GM23338 (cell line): ENCODE results near the gene TMEM92. TPM values are rescaled to one million over a fixed set of nuclear protein-coding genes. Genes with fewer than 3 reads are reported as not detected.

Experiments
- ATAC-seq: fragments of 200-7000 bp; cut with Tn5 transposase; 3 replicates; pipeline ENCODE4 v1.9.1; 2020
- DNase-seq: peaks from one replicate; pipeline ENCODE4 v3.0.0-alpha.2; 2015; ENCODE audit warnings: low spot score
- H2AFZ ChIP-seq: fragments of 200-600 bp; sonication (generic); 2 replicates; pipeline ENCODE4 v1.8.0; 2016; ENCODE audit warnings: antibody characterized with exemption, mild to moderate bottlenecking, moderate library complexity
- H3F3A ChIP-seq: fragments of 200-600 bp; sonication (generic); replicated peaks from 2 replicates; pipeline ENCODE4 v1.8.0; 2017; ENCODE audit warnings: antibody characterized with exemption, mixed run types, low read depth
- H3K27ac ChIP-seq: fragments of 200-600 bp; sonication (generic); 2 replicates; pipeline ENCODE4 v1.6.1; 2016; ENCODE audit warnings: low read depth
- H3K27me3 ChIP-seq: fragments of 200-600 bp; sonication (generic); 2 replicates; pipeline ENCODE4 v1.8.0; 2016; ENCODE audit warnings: mild to moderate bottlenecking, mixed run types, moderate library complexity; ENCODE audit not compliant: insufficient read depth
- H3K36me3 ChIP-seq: fragments of 200-600 bp; sonication (generic); 2 replicates; pipeline ENCODE4 v1.8.0; 2016; ENCODE audit warnings: mild to moderate bottlenecking; ENCODE audit not compliant: insufficient read depth
- H3K4me1 ChIP-seq: fragments of 200-600 bp; sonication (generic); 2 replicates; pipeline ENCODE4 v1.8.0; 2016; ENCODE audit warnings: mild to moderate bottlenecking, moderate library complexity; ENCODE audit not compliant: insufficient read depth
- H3K4me2 ChIP-seq: fragments of 200-600 bp; sonication (generic); 2 replicates; pipeline ENCODE4 v1.7.1; 2017; ENCODE audit warnings: mixed run types
- H3K4me3 ChIP-seq: fragments of 200-600 bp; sonication (generic); 2 replicates; pipeline ENCODE4 v1.6.1; 2016; ENCODE audit warnings: mixed run types
- H3K79me2 ChIP-seq: fragments of 200-600 bp; sonication (generic); replicated peaks from 2 replicates; pipeline ENCODE4 v1.8.0; 2017; ENCODE audit warnings: mild to moderate bottlenecking; ENCODE audit not compliant: insufficient read depth
- H3K9me2 ChIP-seq: fragments of 200-600 bp; sonication (generic); 2 replicates; pipeline ENCODE4 v1.8.0; 2017; ENCODE audit not compliant: insufficient read depth
- H4K20me1 ChIP-seq: fragments of 200-600 bp; sonication (generic); replicated peaks from 2 replicates; pipeline ENCODE4 v1.8.0; 2017; ENCODE audit warnings: mild to moderate bottlenecking; ENCODE audit not compliant: insufficient read depth
- H3K27ac Mint-ChIP-seq: 2 replicates; pipeline ENCODE4 v1.8.0; 2020; ENCODE audit warnings: inconsistent platforms, mild to moderate bottlenecking, moderate library complexity, mixed read lengths
- H3K27me3 Mint-ChIP-seq: 3 replicates; pipeline ENCODE4 v1.8.0; 2022; ENCODE audit warnings: low read depth, mild to moderate bottlenecking, moderate library complexity, mixed read lengths, inconsistent platforms; ENCODE audit not compliant: insufficient read depth, poor library complexity
- H3K36me3 Mint-ChIP-seq: 3 replicates; pipeline ENCODE4 v1.8.0; 2021; ENCODE audit warnings: low read depth, mild to moderate bottlenecking, inconsistent platforms, moderate library complexity, mixed read lengths
- H3K4me1 Mint-ChIP-seq: 3 replicates; pipeline ENCODE4 v1.8.0; 2020; ENCODE audit warnings: mild to moderate bottlenecking, inconsistent platforms, mixed read lengths
- H3K4me3 Mint-ChIP-seq: 3 replicates; pipeline ENCODE4 v1.8.0; 2021; ENCODE audit warnings: moderate library complexity, mild to moderate bottlenecking, inconsistent platforms, mixed read lengths
- H3K9me3 Mint-ChIP-seq: 3 replicates; pipeline ENCODE4 v1.8.0; 2020; ENCODE audit warnings: moderate library complexity, mild to moderate bottlenecking, inconsistent platforms, mixed read lengths
- EZH2 ChIP-seq: fragments of 200-600 bp; sonication (generic); IDR thresholded peaks from one replicate; pipeline ENCODE4 v1.8.0; 2017; ENCODE audit warnings: antibody characterized with exemption, mild to moderate bottlenecking, low read depth; ENCODE audit not compliant: unreplicated experiment
- EZH2phosphoT487 ChIP-seq: fragments of 200-600 bp; sonication (generic); IDR thresholded peaks from one replicate; pipeline ENCODE4 v1.8.1; 2018; ENCODE audit warnings: antibody characterized with exemption; ENCODE audit not compliant: unreplicated experiment
- NANOG ChIP-seq: IDR thresholded peaks from 2 replicates; pipeline ENCODE4 v1.6.1; 2016; ENCODE audit warnings: antibody characterized with exemption, borderline replicate concordance
- polyA plus RNA-seq: library from polyadenylated mRNA; unstranded; fragments of >200 nt; fragmentation: Nextera tagmentation; extraction: Ambion mirVana; gene quantifications from 2 replicates; pipeline ENCODE4 v1.2.1, GENCODE V29; 2016
- total RNA-seq: library from RNA; depleted of rRNA; stranded (reverse); fragments of >200 nt; shearing (Covaris generic); gene quantifications from 2 replicates; pipeline ENCODE4 v1.2.3, GENCODE V29; 2014
- TF ChIP-seq, protein P1 (sequence below): fragments of 250-450 bp; sonication (Bioruptor Pico); IDR thresholded peaks from 2 replicates; pipeline ENCODE4 v1.5.0; 2020; ENCODE audit warnings: mild to moderate bottlenecking, moderate library complexity
- TF ChIP-seq, protein P2 (sequence below), 2 experiments: fragments of 200-600 bp in 1 of 2; sonication (generic) in 1 of 2; conservative IDR thresholded peaks; 2 replicates each; pipeline versions ENCODE4 v1.5.1 to v1.6.1; 2016 to 2017; ENCODE audit warnings: antibody characterized with exemption in 2 of 2, low read depth in 2 of 2, mild to moderate bottlenecking in 2 of 2, moderate library complexity in 1 of 2

Gene TMEM92
- total and polyA plus RNA-seq, 2 experiments from 2014 or later: 9.7 to 18.4 TPM

DNA sequence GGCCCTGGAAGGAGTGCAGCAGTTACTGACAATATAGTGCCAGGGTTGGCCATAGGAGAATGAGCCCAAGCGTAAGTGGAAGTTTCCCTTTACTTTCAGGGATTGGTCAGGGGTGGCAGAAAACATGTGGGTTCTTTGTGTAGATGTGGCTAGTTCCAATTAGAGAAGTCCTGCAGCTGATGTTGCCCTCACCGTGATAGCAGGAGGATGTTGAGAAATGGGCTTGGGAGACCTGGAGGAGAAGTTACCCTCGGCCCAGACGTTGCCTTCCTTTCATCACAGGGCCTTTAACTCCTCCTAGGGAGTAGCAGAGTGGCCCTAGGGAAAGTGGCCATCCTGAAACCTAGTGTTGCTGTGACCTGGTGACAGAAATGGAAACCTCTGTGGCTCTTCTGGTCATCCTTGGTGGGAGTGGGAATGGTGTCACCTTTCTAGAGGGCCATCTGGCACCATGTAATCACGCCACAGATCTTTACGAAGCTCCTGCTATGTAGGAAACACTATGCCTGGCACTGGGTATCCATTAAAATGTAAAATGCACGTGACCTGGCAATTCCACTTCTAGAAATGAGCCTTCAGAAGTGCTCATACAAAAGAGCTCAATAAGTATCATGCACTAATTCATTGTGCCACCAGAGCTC, 6.7 kb downstream of the TMEM92 start (continued):
- TF ChIP-seq, protein P1, sequence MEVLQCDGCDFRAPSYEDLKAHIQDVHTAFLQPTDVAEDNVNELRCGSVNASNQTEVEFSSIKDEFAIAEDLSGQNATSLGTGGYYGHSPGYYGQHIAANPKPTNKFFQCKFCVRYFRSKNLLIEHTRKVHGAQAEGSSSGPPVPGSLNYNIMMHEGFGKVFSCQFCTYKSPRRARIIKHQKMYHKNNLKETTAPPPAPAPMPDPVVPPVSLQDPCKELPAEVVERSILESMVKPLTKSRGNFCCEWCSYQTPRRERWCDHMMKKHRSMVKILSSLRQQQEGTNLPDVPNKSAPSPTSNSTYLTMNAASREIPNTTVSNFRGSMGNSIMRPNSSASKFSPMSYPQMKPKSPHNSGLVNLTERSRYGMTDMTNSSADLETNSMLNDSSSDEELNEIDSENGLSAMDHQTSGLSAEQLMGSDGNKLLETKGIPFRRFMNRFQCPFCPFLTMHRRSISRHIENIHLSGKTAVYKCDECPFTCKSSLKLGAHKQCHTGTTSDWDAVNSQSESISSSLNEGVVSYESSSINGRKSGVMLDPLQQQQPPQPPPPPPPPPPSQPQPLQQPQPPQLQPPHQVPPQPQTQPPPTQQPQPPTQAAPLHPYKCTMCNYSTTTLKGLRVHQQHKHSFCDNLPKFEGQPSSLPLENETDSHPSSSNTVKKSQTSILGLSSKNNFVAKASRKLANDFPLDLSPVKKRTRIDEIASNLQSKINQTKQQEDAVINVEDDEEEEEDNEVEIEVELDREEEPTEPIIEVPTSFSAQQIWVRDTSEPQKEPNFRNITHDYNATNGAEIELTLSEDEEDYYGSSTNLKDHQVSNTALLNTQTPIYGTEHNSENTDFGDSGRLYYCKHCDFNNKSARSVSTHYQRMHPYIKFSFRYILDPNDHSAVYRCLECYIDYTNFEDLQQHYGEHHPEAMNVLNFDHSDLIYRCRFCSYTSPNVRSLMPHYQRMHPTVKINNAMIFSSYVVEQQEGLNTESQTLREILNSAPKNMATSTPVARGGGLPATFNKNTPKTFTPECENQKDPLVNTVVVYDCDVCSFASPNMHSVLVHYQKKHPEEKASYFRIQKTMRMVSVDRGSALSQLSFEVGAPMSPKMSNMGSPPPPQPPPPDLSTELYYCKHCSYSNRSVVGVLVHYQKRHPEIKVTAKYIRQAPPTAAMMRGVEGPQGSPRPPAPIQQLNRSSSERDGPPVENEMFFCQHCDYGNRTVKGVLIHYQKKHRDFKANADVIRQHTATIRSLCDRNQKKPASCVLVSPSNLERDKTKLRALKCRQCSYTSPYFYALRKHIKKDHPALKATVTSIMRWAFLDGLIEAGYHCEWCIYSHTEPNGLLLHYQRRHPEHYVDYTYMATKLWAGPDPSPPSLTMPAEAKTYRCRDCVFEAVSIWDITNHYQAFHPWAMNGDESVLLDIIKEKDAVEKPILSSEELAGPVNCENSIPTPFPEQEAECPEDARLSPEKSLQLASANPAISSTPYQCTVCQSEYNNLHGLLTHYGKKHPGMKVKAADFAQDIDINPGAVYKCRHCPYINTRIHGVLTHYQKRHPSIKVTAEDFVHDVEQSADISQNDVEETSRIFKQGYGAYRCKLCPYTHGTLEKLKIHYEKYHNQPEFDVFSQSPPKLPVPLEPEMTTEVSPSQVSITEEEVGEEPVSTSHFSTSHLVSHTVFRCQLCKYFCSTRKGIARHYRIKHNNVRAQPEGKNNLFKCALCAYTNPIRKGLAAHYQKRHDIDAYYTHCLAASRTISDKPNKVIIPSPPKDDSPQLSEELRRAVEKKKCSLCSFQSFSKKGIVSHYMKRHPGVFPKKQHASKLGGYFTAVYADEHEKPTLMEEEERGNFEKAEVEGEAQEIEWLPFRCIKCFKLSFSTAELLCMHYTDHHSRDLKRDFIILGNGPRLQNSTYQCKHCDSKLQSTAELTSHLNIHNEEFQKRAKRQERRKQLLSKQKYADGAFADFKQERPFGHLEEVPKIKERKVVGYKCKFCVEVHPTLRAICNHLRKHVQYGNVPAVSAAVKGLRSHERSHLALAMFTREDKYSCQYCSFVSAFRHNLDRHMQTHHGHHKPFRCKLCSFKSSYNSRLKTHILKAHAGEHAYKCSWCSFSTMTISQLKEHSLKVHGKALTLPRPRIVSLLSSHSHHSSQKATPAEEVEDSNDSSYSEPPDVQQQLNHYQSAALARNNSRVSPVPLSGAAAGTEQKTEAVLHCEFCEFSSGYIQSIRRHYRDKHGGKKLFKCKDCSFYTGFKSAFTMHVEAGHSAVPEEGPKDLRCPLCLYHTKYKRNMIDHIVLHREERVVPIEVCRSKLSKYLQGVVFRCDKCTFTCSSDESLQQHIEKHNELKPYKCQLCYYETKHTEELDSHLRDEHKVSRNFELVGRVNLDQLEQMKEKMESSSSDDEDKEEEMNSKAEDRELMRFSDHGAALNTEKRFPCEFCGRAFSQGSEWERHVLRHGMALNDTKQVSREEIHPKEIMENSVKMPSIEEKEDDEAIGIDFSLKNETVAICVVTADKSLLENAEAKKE (CRISPR knock-in tag): no peak

DNA sequence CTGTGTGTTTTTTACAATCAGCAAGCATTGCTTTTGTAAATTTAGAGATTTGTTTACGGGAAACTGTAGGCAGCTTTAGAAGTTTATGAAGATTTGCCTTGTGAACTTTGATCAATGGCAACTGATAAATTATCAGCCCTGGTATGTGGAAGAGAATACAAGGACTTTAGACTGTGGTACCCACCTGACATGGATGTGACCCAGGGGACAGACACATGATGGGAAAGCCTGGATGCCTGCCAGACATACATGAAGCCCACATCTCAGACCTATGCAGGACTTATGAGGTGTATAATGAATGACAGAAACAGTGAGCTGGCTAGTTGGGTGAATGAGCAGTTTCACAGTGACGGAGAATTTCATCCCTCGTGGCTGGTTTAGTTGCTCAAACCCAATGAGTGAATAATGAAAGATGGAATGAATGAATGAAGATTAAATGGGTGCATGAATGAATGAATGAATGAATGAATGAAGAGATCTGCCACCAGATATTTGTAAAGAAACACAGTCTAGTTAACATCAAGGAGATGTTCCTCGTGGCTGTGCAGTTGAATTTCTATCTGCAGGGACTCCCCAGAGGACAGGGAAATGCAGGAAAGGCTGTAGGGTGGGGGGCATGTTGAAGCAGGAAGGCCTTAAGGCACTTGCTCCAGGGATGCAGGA, 7.6 kb downstream of the TMEM92 start:
- DNase-seq (no peak), ATAC-seq (no peak)
- Histone ChIP-seq H3F3A (no peaks in the 10 kb centered on the region), H3K36me3 (no peaks in the 10 kb centered on the region), H3K27ac (no peak overlapping the region), H3K9me2 (no peaks in the 10 kb centered on the region), H2AFZ (no peak overlapping the region), H3K79me2 (no peaks in the 10 kb centered on the region), H3K4me3 (no peak overlapping the region), H3K4me1 (peaks cover 17% of the 10 kb centered on the region), H4K20me1 (no peaks in the 10 kb centered on the region), H3K27me3 (no peaks in the 10 kb centered on the region), H3K4me2 (no peak overlapping the region)
- no peak overlapping the region; the same call in 2 of the 3 replicates for H3K4me3 Mint-ChIP-seq
- peaks cover 35% of the 10 kb centered on the region for H3K4me1 Mint-ChIP-seq
- no peak overlapping the region for H3K27ac Mint-ChIP-seq
- peaks cover 10% of the 10 kb centered on the region for H3K27me3 Mint-ChIP-seq
- H3K9me3 Mint-ChIP-seq: peaks cover 11% of the 10 kb centered on the region
- peaks cover 14% of the 10 kb centered on the region for H3K36me3 Mint-ChIP-seq
- TF ChIP-seq NANOG: no peak

DNA sequence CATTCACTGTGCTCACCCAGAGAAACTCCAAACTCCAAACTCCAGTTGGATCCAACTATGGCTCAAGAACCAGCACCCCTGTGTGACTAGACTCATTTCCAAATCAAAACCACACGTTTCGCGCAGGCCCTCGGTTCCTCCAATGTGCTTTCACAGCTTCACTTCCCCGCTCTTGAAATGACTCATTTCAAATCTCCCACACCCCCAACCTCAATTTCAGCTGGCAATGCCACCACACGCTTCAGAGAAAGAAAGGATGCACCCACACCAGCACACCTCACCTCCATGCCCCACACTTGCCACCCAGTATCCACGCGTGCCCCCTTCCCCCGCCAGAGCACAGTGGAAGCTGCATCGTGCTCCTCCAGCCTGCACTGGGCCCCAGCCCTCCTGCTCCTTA, 9.0 kb downstream of the TMEM92 start:
- Mint-ChIP-seq H3K4me3 (no peak overlapping the region), H3K36me3 (peaks cover 14% of the 10 kb centered on the region)
- TF ChIP-seq EZH2phosphoT487 (no peak), EZH2 (no peak)
- TF ChIP-seq, protein P2, sequence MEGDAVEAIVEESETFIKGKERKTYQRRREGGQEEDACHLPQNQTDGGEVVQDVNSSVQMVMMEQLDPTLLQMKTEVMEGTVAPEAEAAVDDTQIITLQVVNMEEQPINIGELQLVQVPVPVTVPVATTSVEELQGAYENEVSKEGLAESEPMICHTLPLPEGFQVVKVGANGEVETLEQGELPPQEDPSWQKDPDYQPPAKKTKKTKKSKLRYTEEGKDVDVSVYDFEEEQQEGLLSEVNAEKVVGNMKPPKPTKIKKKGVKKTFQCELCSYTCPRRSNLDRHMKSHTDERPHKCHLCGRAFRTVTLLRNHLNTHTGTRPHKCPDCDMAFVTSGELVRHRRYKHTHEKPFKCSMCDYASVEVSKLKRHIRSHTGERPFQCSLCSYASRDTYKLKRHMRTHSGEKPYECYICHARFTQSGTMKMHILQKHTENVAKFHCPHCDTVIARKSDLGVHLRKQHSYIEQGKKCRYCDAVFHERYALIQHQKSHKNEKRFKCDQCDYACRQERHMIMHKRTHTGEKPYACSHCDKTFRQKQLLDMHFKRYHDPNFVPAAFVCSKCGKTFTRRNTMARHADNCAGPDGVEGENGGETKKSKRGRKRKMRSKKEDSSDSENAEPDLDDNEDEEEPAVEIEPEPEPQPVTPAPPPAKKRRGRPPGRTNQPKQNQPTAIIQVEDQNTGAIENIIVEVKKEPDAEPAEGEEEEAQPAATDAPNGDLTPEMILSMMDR (conservative IDR thresholded peaks at IDR 0.05; ENCODE audit: low read depth in 2 of 2): no peak

More for the DNA sequence above, 9.0 kb downstream of the TMEM92 start:
- Histone ChIP-seq H3K4me3 (no peak overlapping the region), H3K36me3 (no peaks in the 10 kb centered on the region), H3F3A (no peaks in the 10 kb centered on the region), H3K9me2 (no peaks in the 10 kb centered on the region), H3K79me2 (no peaks in the 10 kb centered on the region), H4K20me1 (no peaks in the 10 kb centered on the region), H3K27ac (no peak overlapping the region), H3K4me2 (no peak overlapping the region), H3K27me3 (no peaks in the 10 kb centered on the region), H2AFZ (no peak overlapping the region), H3K4me1 (peaks cover 10% of the 10 kb centered on the region; the same call in 1 of the 2 replicates)
- DNase-seq: no peak
- ATAC-seq: no peak
- H3K27ac Mint-ChIP-seq: no peak overlapping the region
- H3K9me3 Mint-ChIP-seq: peaks cover 11% of the 10 kb centered on the region
- H3K27me3 Mint-ChIP-seq: peaks cover 10% of the 10 kb centered on the region
- peaks cover 26% of the 10 kb centered on the region for H3K4me1 Mint-ChIP-seq
